Thymus (tissue), 11 donors: ENCODE data around the gene WNK2. TPM values are rescaled to one million over a fixed set of nuclear protein-coding genes. Genes with fewer than 3 reads are reported as not detected.
A peak's percentile ranks its signal among the peaks of the same experiment; 100 is the strongest.
"Not testable (repeated sequence)": the region's sequence is repeated elsewhere in the genome, so short reads cannot be mapped to it uniquely, and the experiment has no call there.

Source experiments
- DNase-seq, 9 donors: peaks; one replicate each; pipeline ENCODE4 v3.0.0-alpha.2; 2013; ENCODE audit warnings: low spot score in 9 of 9, low read depth in 6 of 9, missing footprints in 1 of 9
- H3K27ac ChIP-seq, 2 donors: one replicate each; pipeline ENCODE4 v1.5.1; 2013; ENCODE audit warnings: control low read depth in 1 of 2, low read depth in 1 of 2, low read length in 1 of 2, mild to moderate bottlenecking in 1 of 2, moderate library complexity in 1 of 2
- H3K27me3 ChIP-seq, 2 donors: one replicate each; pipeline ENCODE4 v1.5.1; 2013; ENCODE audit warnings: low read length in 1 of 2; ENCODE audit not compliant: control insufficient read depth in 2 of 2, insufficient read depth in 1 of 2
- H3K36me3 ChIP-seq, 2 donors: one replicate each; pipeline ENCODE4 v1.5.1; 2013; ENCODE audit warnings: low read length in 1 of 2, mild to moderate bottlenecking in 1 of 2, moderate library complexity in 1 of 2; ENCODE audit not compliant: control insufficient read depth in 2 of 2, insufficient read depth in 2 of 2
- H3K4me1 ChIP-seq, 2 donors: one replicate each; pipeline ENCODE4 v1.5.1; 2013; ENCODE audit warnings: low read length in 2 of 2; ENCODE audit not compliant: control insufficient read depth in 2 of 2, insufficient read depth in 2 of 2
- H3K4me3 ChIP-seq, 2 donors: one replicate each; pipeline ENCODE4 v1.5.1; 2013; ENCODE audit warnings: low read length in 2 of 2, control low read depth in 1 of 2, mild to moderate bottlenecking in 1 of 2
- H3K9me3 ChIP-seq, 2 donors: one replicate each; pipeline ENCODE4 v1.5.1; 2013; ENCODE audit warnings: low read length in 1 of 2, mild to moderate bottlenecking in 1 of 2; ENCODE audit not compliant: control insufficient read depth in 2 of 2, insufficient read depth in 1 of 2
- WGBS: extraction: QIAGEN DNeasy Blood & Tissue Kit; methylation state at CpG from one replicate; pipeline ENCODE4 v1.1.7; 2013; 5-methylcytosine and 5-hydroxymethylcytosine counted together
- polyA plus RNA-seq: library from polyadenylated mRNA; stranded (reverse); fragments of 200-250 nt; gene quantifications from one replicate; pipeline ENCODE4 v1.2.3, GENCODE V29; 2013
- total RNA-seq: library from RNA; stranded (reverse); fragments of 120-200 nt; gene quantifications from one replicate; pipeline ENCODE4 v1.2.4, GENCODE V29; 2013
- donor health status: healthy.

WNK2 gene
- total and polyA plus RNA-seq, 2 donors = 9.1 to 12.5 TPM

GRCh38 chr9:93143830-93144530, 40.0 kb upstream of the WNK2 start:
- Histone ChIP-seq H3K27ac (peak overlapping the region; percentile 73 to 81), H3K4me1 (peaks cover 17 to 45% of the 10 kb centered on the region in 2 donors), H3K4me3 (no peak overlapping the region), H3K36me3 (no peaks in the 10 kb centered on the region), H3K9me3 (peaks cover 1 to 10% of the 10 kb centered on the region in 2 donors), H3K27me3 (no peaks in the 10 kb centered on the region)
- DNase-seq = peak in 7 of 9 donors; percentile 41 to 87 (median 63)
- 15% methylated on average over 15 of the region's 15 CpGs for WGBS

GRCh38 chr9:93146696-93147095, 37.2 kb upstream of the WNK2 start:
- not testable (repeated sequence) for H3K4me3 ChIP-seq, H3K27me3 ChIP-seq, H3K27ac ChIP-seq, H3K36me3 ChIP-seq, H3K9me3 ChIP-seq, DNase-seq
- 95% methylated on average over 6 of the region's 6 CpGs for WGBS
- H3K4me1 ChIP-seq = peaks cover 12 to 25% of the 10 kb centered on the region in 2 donors

- H3K27me3 ChIP-seq = no peaks in the 10 kb centered on the region
- no peaks in the 10 kb centered on the region for H3K36me3 ChIP-seq
- H3K27ac ChIP-seq = no peak overlapping the region
- WGBS = 90% methylated on average over 2 of the region's 2 CpGs
- H3K9me3 ChIP-seq = peaks cover 0 to 7% of the 10 kb centered on the region in 2 donors
- H3K4me3 ChIP-seq = no peak overlapping the region
- DNase-seq = no peak
- peaks cover 9 to 19% of the 10 kb centered on the region in 2 donors for H3K4me1 ChIP-seq
Measured at GRCh38 chr9:93147632-93148031, 36.3 kb upstream of the WNK2 start.

- Histone ChIP-seq H3K4me1 (peaks cover 8 to 10% of the 10 kb centered on the region in 2 donors), H3K27me3 (no peaks in the 10 kb centered on the region), H3K4me3 (no peak overlapping the region), H3K27ac (no peak overlapping the region), H3K36me3 (no peaks in the 10 kb centered on the region), H3K9me3 (peaks cover 0 to 7% of the 10 kb centered on the region in 2 donors)
- no peak for DNase-seq
- 98% methylated on average over 2 of the region's 2 CpGs for WGBS
Measured at GRCh38 chr9:93148721-93149120, 35.2 kb upstream of the WNK2 start.

DNA sequence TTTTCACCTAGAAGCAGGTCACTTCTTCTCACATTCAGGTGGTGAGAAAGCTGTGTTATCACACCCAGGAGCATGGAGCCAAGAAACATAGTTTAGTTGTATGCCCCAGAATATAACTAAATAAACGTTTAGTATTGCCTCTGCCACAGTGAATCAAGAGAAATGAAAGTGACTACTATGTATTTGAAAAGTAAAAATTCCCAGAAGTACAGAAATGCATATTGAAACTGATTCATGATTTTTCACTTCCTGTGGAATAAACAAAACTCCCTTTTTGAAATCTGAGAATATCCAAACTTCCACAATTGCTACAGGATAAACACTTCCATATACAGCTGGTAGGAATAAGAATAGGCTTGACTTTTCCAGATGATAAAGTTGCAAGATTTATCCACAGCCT, 34.6 kb upstream of the WNK2 start:
- WGBS = 72% methylated on average over 1 of the region's 1 CpG
- H3K4me3 ChIP-seq = no peak overlapping the region
- no peak for DNase-seq
- H3K9me3 ChIP-seq = peaks cover 0 to 3% of the 10 kb centered on the region in 2 donors
- H3K36me3 ChIP-seq = no peaks in the 10 kb centered on the region
- H3K27me3 ChIP-seq = no peaks in the 10 kb centered on the region
- no peak overlapping the region for H3K27ac ChIP-seq
- H3K4me1 ChIP-seq = peaks cover 2 to 3% of the 10 kb centered on the region in 2 donors

- no peaks in the 10 kb centered on the region for H3K4me1 ChIP-seq
- H3K4me3 ChIP-seq = no peak overlapping the region
- no peak for DNase-seq
- H3K27me3 ChIP-seq = no peaks in the 10 kb centered on the region
- H3K36me3 ChIP-seq = no peaks in the 10 kb centered on the region
- no peaks in the 10 kb centered on the region for H3K9me3 ChIP-seq
- no peak overlapping the region for H3K27ac ChIP-seq
- WGBS = 95% methylated on average over 10 of the region's 10 CpGs
Measured at GRCh38 chr9:93151097-93151784, 32.7 kb upstream of the WNK2 start.

GRCh38 chr9:93154293-93154903, 29.5 kb upstream of the WNK2 start:
- Histone ChIP-seq H3K36me3 (no peaks in the 10 kb centered on the region), H3K27ac (no peak overlapping the region), H3K4me3 (no peak overlapping the region), H3K4me1 (no peaks in the 10 kb centered on the region), H3K9me3 (peaks cover 0 to 6% of the 10 kb centered on the region in 2 donors), H3K27me3 (no peaks in the 10 kb centered on the region)
- DNase-seq = peak in 2 of 9 donors; percentile 23 to 64
- WGBS = 85% methylated on average over 14 of the region's 14 CpGs

GRCh38 chr9:93155716-93156474, 28.0 kb upstream of the WNK2 start:
- WGBS = 97% methylated on average over 16 of the region's 16 CpGs
- Histone ChIP-seq H3K4me1 (no peaks in the 10 kb centered on the region), H3K36me3 (no peaks in the 10 kb centered on the region), H3K4me3 (no peak overlapping the region), H3K27me3 (no peaks in the 10 kb centered on the region), H3K9me3 (peaks cover 0 to 6% of the 10 kb centered on the region in 2 donors), H3K27ac (no peak overlapping the region)
- no peak for DNase-seq
